Lower leg skin (tissue), 3 donors: Measurements from ENCODE around the gene SERPINB11.

Experiments used
- POLR2A ChIP-seq, 2 donors: fragments of 450-650 bp; IDR thresholded peaks; one replicate each; pipeline ENCODE4 v1.6.1; 2016 to 2017; ENCODE audit warnings: antibody characterized with exemption in 2 of 2, mild to moderate bottlenecking in 1 of 2, moderate library complexity in 1 of 2
- TF ChIP-seq, protein P1 (sequence below), 3 donors: fragments of 450-650 bp; IDR thresholded peaks; one replicate each; pipeline ENCODE4 v1.5.1; 2016; ENCODE audit warnings: antibody characterized with exemption in 3 of 3, mild to moderate bottlenecking in 3 of 3, moderate library complexity in 2 of 3

DNA sequence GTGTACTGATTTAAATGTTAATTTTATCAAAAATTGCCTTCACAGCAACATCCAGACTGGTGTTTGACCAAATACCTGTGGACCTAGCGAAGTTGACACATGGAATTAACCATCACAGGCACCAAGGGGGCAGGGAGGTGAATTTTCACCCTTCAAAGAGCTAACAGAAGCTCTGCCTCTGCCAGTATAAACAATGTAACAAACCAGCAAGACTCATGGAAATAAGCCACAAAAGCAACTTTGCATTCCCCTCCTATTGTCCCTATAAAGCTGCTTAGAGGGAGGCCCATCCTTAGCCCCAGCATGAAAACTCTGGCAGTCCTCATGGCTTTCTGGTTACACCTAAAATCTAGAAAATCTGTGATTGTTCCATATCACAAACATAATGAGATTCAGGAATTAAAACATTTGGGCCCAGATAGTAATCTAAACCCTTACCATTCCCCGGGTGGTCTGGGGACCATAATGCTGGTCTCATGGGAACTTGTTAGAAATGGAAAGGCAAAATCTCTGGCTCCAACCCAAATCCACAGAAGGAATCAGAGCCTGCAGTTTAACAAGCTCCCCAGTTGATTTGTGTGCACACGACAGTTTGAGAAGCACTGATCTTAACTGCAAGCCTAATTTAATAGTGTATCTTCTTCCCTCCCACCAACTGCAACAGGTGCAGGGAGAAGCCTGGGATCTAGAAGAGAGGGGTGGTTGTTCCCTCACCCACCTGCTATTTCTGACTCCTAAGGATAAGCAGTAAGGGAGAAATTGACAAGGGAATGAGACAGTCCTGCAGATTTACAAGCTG, 23.1 kb downstream of the SERPINB11 start:
- TF ChIP-seq, protein P1, sequence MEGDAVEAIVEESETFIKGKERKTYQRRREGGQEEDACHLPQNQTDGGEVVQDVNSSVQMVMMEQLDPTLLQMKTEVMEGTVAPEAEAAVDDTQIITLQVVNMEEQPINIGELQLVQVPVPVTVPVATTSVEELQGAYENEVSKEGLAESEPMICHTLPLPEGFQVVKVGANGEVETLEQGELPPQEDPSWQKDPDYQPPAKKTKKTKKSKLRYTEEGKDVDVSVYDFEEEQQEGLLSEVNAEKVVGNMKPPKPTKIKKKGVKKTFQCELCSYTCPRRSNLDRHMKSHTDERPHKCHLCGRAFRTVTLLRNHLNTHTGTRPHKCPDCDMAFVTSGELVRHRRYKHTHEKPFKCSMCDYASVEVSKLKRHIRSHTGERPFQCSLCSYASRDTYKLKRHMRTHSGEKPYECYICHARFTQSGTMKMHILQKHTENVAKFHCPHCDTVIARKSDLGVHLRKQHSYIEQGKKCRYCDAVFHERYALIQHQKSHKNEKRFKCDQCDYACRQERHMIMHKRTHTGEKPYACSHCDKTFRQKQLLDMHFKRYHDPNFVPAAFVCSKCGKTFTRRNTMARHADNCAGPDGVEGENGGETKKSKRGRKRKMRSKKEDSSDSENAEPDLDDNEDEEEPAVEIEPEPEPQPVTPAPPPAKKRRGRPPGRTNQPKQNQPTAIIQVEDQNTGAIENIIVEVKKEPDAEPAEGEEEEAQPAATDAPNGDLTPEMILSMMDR (IDR thresholded peaks at IDR 0.05) = no peak
- no peak for TF ChIP-seq POLR2A (IDR thresholded peaks at IDR 0.05)
